HTR-8/SVneo (cell line): ENCODE results near the gene DDX17.

Experiments used
- DNase-seq: peaks from one replicate; pipeline ENCODE4 v3.0.0; 2011; ENCODE audit warnings: low spot score, mixed read lengths; ENCODE audit not compliant: insufficient read length
- FAIRE-seq: peaks from 2 replicates; lab custom pipeline; 2011; peaks lifted over from hg19 to GRCh38; lab: Jason Lieb, UNC

The DDX17 gene

GRCh38 chr22:38467904-38468442, 38.1 kb downstream of the DDX17 start, which contains the start of gene KDELR3:
TSS of gene KDELR3 (plus strand) at chr22:38468096. CDS start at chr22:38468234, 138 bp downstream.
- no peak for FAIRE-seq

DNA sequence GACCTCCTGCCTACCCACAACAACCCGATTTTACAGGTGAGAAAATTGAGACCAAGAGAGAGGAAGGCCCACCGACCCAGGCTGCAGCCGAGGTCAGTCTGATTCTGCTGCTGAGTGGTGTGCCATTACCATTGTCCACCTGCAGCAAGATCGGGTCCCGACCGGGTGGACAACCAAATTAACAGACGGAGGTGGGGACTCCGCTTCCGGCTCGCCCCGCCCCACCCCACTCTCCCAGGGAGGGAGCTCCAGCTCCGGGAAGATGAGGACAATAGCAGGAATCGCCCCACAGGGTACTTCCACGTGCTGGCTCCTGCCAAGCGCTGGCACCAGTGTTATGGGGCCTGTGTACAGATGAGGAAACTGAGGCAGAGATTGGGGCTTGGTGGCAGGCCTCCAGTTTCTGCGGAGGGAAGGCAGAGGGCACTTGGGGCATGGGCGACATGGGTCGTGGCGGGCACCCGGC, 38.6 kb downstream of the DDX17 start:
- peak; percentile 28 for FAIRE-seq
- no peak for DNase-seq

More at GRCh38 chr22:38467904-38468442, 38.1 kb downstream of the DDX17 start, which contains the start of gene KDELR3:
- peak; percentile 72 for DNase-seq

- no peak for DNase-seq
- FAIRE-seq = no peak
Measured at GRCh38 chr22:38465673-38466490, 40.2 kb downstream of the DDX17 start.

GRCh38 chr22:38464992-38465672, 41.0 kb downstream of the DDX17 start:
- no peak for FAIRE-seq

DNA sequence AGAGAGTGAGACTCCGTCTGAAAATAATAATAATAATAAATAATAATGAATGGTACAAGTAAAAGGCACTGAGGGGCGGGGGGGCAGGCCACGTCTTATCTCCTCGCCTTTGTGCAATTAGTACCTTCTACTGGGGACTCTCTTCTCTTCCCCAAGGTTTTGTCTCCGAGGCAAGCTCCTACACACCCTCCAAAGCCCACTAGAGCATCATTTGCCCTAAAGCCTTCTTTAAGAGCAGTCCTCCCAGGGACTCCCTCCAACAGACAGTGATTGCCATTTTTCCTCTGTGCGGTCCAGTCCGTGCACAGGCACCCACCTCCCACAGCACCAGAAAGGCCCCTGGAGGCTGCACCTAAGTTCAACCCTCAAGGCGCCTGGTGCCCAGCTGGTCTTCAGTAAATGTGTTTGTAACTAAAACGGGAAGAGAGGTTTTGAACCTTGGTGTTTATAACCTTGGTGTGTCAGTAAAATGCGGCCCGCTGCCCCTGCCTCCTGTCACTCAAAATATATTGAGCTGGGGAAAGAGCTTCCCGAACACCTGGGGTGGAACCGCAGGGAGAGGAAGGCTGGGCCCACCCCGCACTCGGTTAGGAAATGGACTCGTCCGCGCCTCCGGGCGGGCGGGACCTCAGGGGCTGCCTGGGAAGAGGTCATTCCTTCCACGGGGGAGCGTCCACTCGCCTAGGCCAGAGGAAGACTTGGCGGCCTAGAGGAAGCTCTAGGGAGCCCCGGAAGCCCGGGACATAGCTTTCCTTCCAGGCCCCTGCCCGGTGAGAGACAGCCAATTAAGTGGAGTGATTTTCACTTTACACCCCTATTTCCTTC, 42.9 kb downstream of the DDX17 start:
- DNase-seq = no peak
- no peak for FAIRE-seq

More at GRCh38 chr22:38464992-38465672, 41.0 kb downstream of the DDX17 start:
- DNase-seq = no peak

DNA sequence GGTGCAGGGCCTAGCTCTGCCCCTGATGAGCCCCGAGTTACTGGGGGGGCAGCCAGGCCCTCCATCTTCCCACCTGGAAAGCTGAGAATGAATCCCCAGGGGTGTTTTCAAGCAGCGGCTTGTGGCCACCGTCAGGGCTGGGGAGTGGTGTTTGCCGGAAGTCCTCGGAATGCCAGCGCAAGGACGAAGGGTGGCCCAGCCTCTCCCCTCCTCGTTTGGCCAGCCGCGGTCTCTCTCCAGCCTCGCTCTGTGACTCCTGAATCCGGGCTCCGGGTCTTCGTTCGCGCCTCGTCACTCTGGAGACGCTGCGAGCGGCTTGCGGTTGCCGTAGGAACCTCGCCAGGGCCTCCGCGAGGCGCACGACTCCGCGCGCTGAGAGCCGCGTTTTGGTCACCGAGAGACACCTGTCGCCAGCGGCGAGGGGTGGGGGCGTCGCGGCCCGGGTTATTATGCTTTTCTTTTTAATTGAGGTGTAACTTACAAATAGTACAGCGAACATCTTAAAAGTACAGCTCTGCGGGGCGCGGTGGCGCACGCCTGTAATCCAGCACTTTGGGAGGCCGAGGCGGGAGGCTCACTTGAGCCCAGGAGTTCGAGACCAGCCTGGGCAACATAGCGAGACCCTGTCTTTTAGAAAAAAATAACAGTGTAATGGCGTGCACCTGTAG, 44.6 kb downstream of the DDX17 start:
- FAIRE-seq = peak; percentile 31
- peak; percentile 78 for DNase-seq

GRCh38 chr22:38461057-38461413, 45.1 kb downstream of the DDX17 start:
- FAIRE-seq (no peak), DNase-seq (no peak)

DNA sequence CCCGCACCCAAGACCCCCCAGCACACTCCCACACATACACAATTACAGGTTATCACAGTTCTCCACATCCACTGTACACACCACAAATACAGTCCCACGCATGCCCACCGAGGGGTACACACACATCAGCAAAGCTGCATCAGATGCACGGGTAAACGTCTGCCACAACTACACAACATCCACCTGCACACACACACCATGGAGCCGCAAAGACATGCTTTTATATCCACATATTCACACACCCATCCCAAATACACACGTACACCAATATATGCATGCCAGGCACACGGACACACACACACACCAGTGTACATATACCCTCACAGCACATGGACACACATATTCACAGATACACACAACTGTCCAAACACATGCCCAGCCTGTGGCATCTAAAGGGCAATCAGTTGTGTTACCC, 45.7 kb downstream of the DDX17 start:
- DNase-seq (no peak), FAIRE-seq (peak; percentile 4)

DNA sequence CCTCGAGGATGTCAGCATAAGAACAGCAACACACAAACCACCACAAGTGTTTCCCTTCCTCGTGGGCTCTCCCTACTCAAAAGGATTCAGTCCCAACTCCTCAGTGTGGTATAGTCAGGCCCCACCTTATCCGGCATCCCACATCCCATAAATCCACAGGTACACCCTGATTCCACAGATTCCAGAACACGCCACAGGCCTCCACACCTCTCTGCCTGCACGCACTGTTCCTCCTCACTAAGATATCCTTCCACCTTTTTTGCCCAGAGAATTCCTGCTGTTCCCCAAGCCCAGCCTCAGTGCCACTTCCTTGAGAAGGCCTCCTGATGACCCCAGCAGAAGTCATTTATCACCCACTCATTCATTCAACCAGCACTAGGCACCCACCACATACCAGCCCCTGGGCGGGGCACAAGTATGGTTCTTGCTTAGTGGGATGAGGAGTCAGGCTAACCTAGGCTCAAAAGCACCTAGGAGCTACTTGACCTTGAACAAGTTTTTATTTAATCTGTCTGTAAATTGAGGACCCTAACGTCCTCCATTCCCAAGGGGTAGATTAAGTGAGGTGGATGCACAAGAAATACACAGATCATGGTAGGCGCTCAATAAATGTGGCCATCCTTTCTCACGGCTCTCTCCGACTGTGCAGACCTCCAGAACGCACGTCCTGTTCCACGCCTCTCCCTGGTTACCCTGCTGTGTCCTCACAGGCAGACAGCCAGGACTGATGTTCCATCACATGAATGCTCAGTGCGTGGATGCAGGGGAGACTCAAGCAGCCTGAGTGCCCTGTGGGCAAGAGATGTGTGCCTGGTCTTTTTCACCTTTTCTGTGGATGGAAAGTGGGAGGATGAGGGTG, 49.0 kb downstream of the DDX17 start:
- FAIRE-seq = no peak

DNA sequence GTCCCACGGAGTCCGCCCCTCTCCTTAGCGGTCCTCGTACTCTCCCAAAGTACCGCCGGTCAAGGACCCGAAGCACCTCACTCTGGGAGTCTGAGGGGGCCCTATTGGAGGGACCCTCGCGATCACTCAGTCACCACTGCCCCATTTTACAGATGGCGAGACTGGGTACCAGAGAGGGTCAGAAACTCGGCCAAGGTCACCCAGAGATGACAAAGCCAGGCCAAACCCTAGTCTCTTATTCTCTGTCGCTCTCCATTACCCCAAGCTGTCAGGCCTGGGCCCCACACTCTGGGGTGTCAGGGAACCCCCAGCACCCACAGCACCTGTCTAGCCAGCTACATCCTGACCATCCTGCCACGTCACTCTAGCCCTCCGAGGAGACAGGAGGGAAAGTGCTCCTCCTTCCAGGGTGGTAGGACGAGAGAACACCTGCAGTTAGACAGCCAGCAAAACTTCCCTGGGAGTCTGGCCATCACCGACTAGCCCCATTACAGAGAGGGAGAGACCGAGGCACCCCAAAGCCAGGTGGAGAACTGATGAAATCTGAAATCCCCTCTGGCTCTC, 49.8 kb downstream of the DDX17 start:
- no peak for DNase-seq
- FAIRE-seq = no peak

More for the DNA sequence above, 49.0 kb downstream of the DDX17 start:
- DNase-seq = no peak

GRCh38 chr22:38455530-38456271, 50.4 kb downstream of the DDX17 start:
- peak; percentile 41 for DNase-seq
- no peak for FAIRE-seq

DNA sequence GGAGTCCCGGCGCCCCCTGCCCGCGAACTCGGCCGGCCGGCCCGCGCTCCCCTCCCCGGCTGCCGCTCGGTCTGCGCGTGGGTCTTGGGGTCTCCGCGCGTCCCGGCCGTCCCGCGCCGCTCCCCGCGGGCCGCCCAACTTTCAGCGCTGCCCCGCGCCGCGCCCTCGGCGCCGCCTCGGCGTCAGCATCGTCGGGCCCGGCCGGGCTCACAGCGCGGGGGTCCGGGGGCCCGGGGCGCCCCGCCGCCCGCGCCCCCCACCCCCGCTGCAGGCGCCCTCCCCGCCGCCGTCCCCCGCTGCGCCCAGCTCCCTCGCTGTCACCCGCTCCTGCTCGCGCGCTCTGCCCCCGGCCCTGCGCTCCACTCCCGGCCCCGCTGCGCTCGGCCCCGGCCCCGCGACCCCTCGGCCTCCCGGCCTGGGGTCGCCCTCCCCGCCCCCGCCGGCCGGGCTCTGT, 51.0 kb downstream of the DDX17 start, which contains the start of gene KCNJ4:
Gene KCNJ4, minus strand, starts transcription at position 124 of the 454 bp plus-strand sequence. CDS start 27,067 bp downstream, outside the sequence.
- FAIRE-seq = no peak
- DNase-seq = no peak

GRCh38 chr22:38454353-38455075, 51.6 kb downstream of the DDX17 start:
- no peak for FAIRE-seq
- DNase-seq = no peak

- FAIRE-seq (no peak), DNase-seq (no peak)
Measured at GRCh38 chr22:38453996-38454352, 52.1 kb downstream of the DDX17 start.

GRCh38 chr22:38453066-38453672, 52.9 kb downstream of the DDX17 start:
- FAIRE-seq = no peak
- no peak for DNase-seq

- no peak for FAIRE-seq
- DNase-seq = no peak
Measured at GRCh38 chr22:38452373-38453065, 53.6 kb downstream of the DDX17 start.
